Epithelial cell of proximal tubule (primary cell): ENCODE measurements around the gene DAPK1. TPM values are rescaled to one million over a fixed set of nuclear protein-coding genes. Genes with fewer than 3 reads are reported as not detected.

Experiments used
- DNase-seq: peaks from one replicate; pipeline ENCODE4 v3.0.0-alpha.2; 2011; ENCODE audit warnings: low read depth
- H3K4me3 ChIP-seq: 2 replicates; pipeline ENCODE4 v1.5.1; 2011; ENCODE audit warnings: low read depth, mild to moderate bottlenecking, low read length
- total RNA-seq: library from RNA; depleted of rRNA; stranded (reverse); fragments of >200 nt; gene quantifications from 2 replicates; pipeline ENCODE4 v1.2.3, GENCODE V29; 2015
- TF ChIP-seq, protein P1 (sequence below): conservative IDR thresholded peaks from 2 replicates; pipeline ENCODE4 v1.5.1; 2012; ENCODE audit warnings: low read depth, mild to moderate bottlenecking, low read length

The DAPK1 gene
- total RNA-seq, 1 donor from 2014 or later, result 46.3 TPM

DNA sequence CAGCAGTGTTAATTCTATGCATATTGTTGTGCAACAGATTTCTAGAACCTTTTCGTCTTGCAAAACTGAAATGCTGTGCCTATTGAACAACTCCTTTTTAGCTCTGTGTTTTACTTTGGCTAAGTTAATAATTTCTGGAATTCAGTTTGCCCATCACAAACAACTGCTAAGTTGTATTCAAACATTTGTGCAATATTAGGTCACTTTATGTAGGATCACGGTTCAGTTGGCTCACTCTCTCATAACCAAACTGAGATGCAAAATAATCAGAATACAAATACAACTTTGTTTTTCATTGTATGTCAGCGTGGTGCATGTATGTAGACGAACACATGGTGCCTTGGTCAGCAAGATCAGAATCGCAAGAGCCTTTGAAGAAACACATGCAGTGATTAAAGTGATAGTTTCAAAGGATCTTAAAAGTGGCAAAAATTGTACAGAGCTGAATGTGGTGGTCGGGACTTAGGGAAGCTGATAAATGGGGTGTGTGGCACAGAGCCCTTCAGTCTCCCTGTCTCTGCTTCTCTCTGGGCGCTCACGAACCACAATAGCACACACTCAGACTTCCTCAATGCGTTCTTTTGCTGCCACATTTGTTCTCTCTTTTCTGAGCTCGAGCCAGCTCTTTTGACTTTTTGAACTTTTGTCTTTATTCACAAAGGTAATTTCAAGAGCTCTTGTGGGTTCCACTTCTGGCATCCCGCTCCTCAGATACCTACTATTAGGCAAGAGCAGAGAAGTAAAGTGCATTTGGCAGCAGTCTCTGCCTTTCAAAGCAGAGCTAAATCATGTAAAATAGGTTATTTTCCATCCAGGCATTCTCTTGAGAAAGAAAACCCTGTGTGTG lies 115.8 kb downstream of the DAPK1 start:
- TF ChIP-seq, protein P1, sequence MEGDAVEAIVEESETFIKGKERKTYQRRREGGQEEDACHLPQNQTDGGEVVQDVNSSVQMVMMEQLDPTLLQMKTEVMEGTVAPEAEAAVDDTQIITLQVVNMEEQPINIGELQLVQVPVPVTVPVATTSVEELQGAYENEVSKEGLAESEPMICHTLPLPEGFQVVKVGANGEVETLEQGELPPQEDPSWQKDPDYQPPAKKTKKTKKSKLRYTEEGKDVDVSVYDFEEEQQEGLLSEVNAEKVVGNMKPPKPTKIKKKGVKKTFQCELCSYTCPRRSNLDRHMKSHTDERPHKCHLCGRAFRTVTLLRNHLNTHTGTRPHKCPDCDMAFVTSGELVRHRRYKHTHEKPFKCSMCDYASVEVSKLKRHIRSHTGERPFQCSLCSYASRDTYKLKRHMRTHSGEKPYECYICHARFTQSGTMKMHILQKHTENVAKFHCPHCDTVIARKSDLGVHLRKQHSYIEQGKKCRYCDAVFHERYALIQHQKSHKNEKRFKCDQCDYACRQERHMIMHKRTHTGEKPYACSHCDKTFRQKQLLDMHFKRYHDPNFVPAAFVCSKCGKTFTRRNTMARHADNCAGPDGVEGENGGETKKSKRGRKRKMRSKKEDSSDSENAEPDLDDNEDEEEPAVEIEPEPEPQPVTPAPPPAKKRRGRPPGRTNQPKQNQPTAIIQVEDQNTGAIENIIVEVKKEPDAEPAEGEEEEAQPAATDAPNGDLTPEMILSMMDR, result no peak
- DNase-seq, result peak; percentile 37
- no peak overlapping the region for H3K4me3 ChIP-seq

- no peak for DNase-seq
- TF ChIP-seq, protein P1, result no peak
These were observed 116.7 kb downstream of the DAPK1 start for GRCh38 chr9:87614397-87614796.

DNA sequence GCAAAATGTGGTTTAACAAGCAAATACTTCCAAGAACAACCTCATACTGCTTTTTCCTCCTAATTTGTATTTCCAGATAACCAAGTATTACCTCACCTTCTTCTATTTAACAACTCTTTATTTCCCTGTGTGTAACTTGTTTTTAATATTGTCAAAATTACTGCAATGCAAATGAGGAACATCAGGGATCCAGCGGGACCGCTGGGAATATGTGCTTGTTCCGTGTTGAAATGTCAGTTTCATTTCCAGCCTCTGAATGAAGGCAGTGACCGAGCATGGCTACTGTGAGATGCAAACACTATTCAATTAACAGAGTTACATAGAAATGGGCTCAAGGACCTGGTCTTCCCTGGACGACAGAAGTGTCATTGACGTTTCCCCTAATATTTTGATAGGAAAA lies 117.5 kb downstream of the DAPK1 start:
- no peak for DNase-seq
- H3K4me3 ChIP-seq, result no peak overlapping the region
- TF ChIP-seq, protein P1, result no peak

More at GRCh38 chr9:87614397-87614796, 116.7 kb downstream of the DAPK1 start:
- no peak overlapping the region for H3K4me3 ChIP-seq

DNA sequence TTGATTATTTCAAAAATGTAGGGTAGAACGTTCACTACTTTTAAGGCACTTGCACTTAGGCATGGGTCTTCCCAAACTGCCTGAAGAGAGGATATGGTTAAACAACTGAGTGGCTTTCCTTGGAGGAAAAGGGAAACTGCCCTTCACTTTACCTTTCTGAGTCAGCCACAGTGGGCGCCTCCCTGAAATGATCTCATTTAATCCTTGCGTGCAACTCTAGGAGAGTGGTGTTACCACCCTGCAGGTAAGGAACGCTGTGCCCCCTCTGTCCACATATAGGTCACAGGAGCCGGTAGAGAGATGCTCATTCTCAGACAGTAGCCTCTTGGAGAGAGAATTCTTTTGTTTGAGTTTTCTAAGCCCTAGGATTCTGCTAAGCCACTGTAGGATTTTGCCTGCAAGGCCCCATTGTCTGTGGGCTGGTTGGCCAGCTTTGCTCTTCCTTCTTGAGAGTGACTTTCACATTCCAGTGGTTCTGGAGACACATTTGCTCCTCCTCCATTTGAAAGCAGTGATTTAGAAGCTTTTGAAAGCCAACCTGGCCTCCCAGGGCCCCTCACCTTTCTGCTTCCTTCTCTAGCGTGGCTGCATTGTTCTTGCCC lies 118.0 kb downstream of the DAPK1 start:
- DNase-seq, result no peak
- TF ChIP-seq, protein P1, result no peak
- no peak overlapping the region for H3K4me3 ChIP-seq

GRCh38 chr9:87618226-87618625 lies 120.6 kb downstream of the DAPK1 start:
- TF ChIP-seq, protein P1, result no peak
- no peak for DNase-seq
- no peak overlapping the region for H3K4me3 ChIP-seq

DNA sequence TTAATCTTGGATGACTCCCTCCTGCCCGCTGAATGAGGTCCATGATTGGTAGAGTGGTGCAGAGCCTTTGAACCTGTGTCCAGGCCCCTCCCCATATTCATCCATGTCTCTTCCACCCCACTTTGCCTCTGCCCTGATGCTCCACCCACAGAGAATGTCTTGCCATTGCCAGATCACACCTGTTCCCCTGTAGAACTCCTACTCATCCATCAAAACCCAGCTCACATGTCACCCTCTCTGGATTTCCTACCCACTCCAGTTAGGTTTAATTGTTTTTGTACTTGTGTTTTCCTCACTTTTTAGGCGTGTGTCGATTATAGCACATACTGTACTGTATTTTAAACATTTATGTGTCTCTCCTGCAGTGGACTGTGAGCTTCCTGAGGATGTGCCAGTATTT lies 121.3 kb downstream of the DAPK1 start:
- DNase-seq, result no peak
- no peak overlapping the region for H3K4me3 ChIP-seq
- TF ChIP-seq, protein P1, result no peak
